Caco-2 (cell line): ENCODE results near the gene ANKRD40. TPM values are rescaled to one million over a fixed set of nuclear protein-coding genes. Genes with fewer than 3 reads are reported as not detected.

Experiments
- BruUV-seq: library from RNA; stranded (reverse); fragments of 400-500 nt; replicated peaks from 2 replicates; lab custom pipeline; 2021; lab: Mats Ljungman, UMichigan
- CTCF ChIA-PET: fragments of 300-600 bp; sonication (Branson Sonifier 250); formaldehyde crosslinking; loops from one replicate; lab custom pipeline; 2022; ENCODE audit warnings: antibody characterized with exemption; lab: Charles Lee
- POLR2A ChIA-PET: fragments of 300-600 bp; sonication (Branson Sonifier 250); formaldehyde crosslinking; loops from one replicate; lab custom pipeline; 2022; ENCODE audit warnings: antibody characterized with exemption; lab: Charles Lee
- DNase-seq, 2 experiments: peaks; one replicate each; pipeline versions ENCODE4 v3.0.0 to v3.0.0-alpha.2; 2020 to 2022
- H3K27me3 ChIP-seq: replicated peaks from 2 replicates; pipeline ENCODE4 v1.6.0; 2011; ENCODE audit warnings: low read length; ENCODE audit not compliant: control insufficient read depth, insufficient read depth
- H3K36me3 ChIP-seq: 2 replicates; pipeline ENCODE4 v1.5.1; 2011; ENCODE audit warnings: low read length; ENCODE audit not compliant: control insufficient read depth, insufficient read depth
- H3K4me1 ChIP-seq: fragments of 250-450 bp; sonication (Bioruptor Pico); 2 replicates; pipeline ENCODE4 v1.5.1; 2020; ENCODE audit warnings: mild to moderate bottlenecking
- H3K4me3 ChIP-seq: 2 replicates; pipeline ENCODE4 v1.5.1; 2011; ENCODE audit warnings: low read depth, mild to moderate bottlenecking, control low read depth, low read length
- H3K9me3 ChIP-seq: fragments of 250-450 bp; sonication (Bioruptor Pico); 2 replicates; pipeline ENCODE4 v1.5.1; 2020; ENCODE audit warnings: mild to moderate bottlenecking, moderate library complexity
- H3K27ac Mint-ChIP-seq: one replicate; pipeline ENCODE4 v1.8.0; 2022; ENCODE audit warnings: mixed read lengths; ENCODE audit not compliant: unreplicated experiment
- H3K27me3 Mint-ChIP-seq: one replicate; pipeline ENCODE4 v1.8.0; 2022; ENCODE audit warnings: mixed read lengths; ENCODE audit not compliant: insufficient read depth, unreplicated experiment
- H3K36me3 Mint-ChIP-seq: one replicate; pipeline ENCODE4 v1.8.0; 2022; ENCODE audit warnings: mild to moderate bottlenecking, mixed read lengths; ENCODE audit not compliant: insufficient read depth, unreplicated experiment
- H3K4me1 Mint-ChIP-seq: one replicate; pipeline ENCODE4 v1.8.0; 2022; ENCODE audit warnings: low read depth, mixed read lengths; ENCODE audit not compliant: unreplicated experiment
- H3K4me3 Mint-ChIP-seq: one replicate; pipeline ENCODE4 v1.8.0; 2022; ENCODE audit warnings: mild to moderate bottlenecking, moderate library complexity, mixed read lengths; ENCODE audit not compliant: unreplicated experiment
- H3K9me3 Mint-ChIP-seq: one replicate; pipeline ENCODE4 v1.8.0; 2022; ENCODE audit warnings: mixed read lengths; ENCODE audit not compliant: unreplicated experiment
- intact Hi-C: fragments of 100-400 bp; cut with micrococcal nuclease; formaldehyde crosslinking; loops from one replicate; pipeline ENCODE4 v1.10.0; 2022; ENCODE audit not compliant: unreplicated experiment
- total RNA-seq: library from RNA; stranded (reverse); gene quantifications from 2 replicates; pipeline ENCODE4 v1.2.3, GENCODE V29; 2022
- TF ChIP-seq, protein P1 (sequence below), 2 experiments: fragments of 200-600 bp in 1 of 2; IDR thresholded peaks; 1 replicate in 1 of 2; 2 replicates in 1 of 2; pipeline versions ENCODE4 v1.5.1 to v1.8.0; 2011 to 2022; ENCODE audit warnings: antibody characterized with exemption in 1 of 2, control low read depth in 1 of 2, inconsistent platforms in 1 of 2, low read depth in 1 of 2, low read length in 1 of 2, mild to moderate bottlenecking in 1 of 2, moderate library complexity in 1 of 2; ENCODE audit not compliant: insufficient read depth in 1 of 2, severe bottlenecking in 1 of 2, unreplicated experiment in 1 of 2

The ANKRD40 gene
- total RNA-seq, 1 experiment from 2014 or later: 113 TPM

DNA sequence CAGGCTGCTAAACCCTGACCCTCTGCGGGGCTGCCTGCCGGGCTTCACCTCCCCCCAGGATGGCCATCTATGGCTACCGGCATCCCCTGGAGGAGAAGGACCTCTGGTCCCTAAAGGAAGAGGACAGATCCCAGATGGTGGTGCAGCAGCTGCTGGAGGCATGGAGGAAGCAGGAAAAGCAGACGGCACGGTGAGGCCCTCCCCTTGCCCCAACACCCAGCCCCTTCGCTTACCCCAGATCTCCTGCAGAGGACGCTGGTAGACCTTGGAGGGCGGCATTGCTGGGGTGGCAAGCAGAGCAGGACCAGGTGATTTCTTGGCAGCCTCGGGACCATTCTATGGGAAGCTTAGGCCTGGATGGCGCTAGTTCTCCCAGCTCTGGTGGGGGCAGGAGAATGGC lies 48.5 kb downstream of the ANKRD40 start:
- POLR2A ChIA-PET: no interaction called here
- intact Hi-C loops: no loop called here
- no TSS peak for BruUV-seq
- Histone ChIP-seq H3K9me3 (no peaks in the 10 kb centered on the region), H3K4me1 (peaks cover 31% of the 10 kb centered on the region), H3K4me3 (no peak overlapping the region), H3K27me3 (no peaks in the 10 kb centered on the region), H3K36me3 (peaks cover 3% of the 10 kb centered on the region; the same call in 1 of the 2 replicates)
- no peak overlapping the region for H3K4me3 Mint-ChIP-seq
- H3K27ac Mint-ChIP-seq: no peak overlapping the region
- peak in 1 of 2 experiments; percentile 50 for DNase-seq
- no peaks in the 10 kb centered on the region for H3K27me3 Mint-ChIP-seq
- peaks cover 13% of the 10 kb centered on the region for H3K36me3 Mint-ChIP-seq
- TF ChIP-seq, protein P1, sequence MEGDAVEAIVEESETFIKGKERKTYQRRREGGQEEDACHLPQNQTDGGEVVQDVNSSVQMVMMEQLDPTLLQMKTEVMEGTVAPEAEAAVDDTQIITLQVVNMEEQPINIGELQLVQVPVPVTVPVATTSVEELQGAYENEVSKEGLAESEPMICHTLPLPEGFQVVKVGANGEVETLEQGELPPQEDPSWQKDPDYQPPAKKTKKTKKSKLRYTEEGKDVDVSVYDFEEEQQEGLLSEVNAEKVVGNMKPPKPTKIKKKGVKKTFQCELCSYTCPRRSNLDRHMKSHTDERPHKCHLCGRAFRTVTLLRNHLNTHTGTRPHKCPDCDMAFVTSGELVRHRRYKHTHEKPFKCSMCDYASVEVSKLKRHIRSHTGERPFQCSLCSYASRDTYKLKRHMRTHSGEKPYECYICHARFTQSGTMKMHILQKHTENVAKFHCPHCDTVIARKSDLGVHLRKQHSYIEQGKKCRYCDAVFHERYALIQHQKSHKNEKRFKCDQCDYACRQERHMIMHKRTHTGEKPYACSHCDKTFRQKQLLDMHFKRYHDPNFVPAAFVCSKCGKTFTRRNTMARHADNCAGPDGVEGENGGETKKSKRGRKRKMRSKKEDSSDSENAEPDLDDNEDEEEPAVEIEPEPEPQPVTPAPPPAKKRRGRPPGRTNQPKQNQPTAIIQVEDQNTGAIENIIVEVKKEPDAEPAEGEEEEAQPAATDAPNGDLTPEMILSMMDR (IDR thresholded peaks at IDR 0.05; ENCODE audit: insufficient read depth in 1 of 2, low read depth in 1 of 2, low read length in 1 of 2, severe bottlenecking in 1 of 2, unreplicated experiment in 1 of 2): no peak
- peaks cover 39% of the 10 kb centered on the region for H3K4me1 Mint-ChIP-seq
- no peaks in the 10 kb centered on the region for H3K9me3 Mint-ChIP-seq
- CTCF ChIA-PET: interaction anchor here (0.9 kb wide), 1 partner anchor 35 kb away, joined by 3 read pairs; no protein-coding TSS in a partner anchor

DNA sequence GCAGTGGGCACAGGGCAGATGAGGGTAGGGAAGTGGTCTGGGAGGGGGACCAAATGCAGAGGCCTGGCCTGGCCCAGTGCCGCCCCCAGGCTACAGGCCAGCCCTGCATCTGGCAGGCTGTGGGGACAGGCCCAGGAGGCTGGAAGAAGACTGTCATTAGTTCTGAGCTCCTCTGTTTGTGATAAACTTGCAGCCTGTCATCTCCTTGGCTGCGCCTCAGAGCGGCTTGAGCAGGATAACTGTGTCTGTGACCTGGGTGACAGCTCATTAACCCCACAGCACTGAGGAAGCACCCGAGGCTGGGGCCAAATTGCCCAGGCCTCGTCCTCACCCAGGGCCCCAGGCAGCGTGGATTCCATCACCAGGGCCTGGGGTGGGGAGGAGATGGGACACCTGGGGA lies 49.1 kb downstream of the ANKRD40 start:
- Histone ChIP-seq H3K36me3 (peaks cover 3% of the 10 kb centered on the region; the same call in 1 of the 2 replicates), H3K27me3 (no peaks in the 10 kb centered on the region), H3K4me3 (no peak overlapping the region), H3K4me1 (peaks cover 31% of the 10 kb centered on the region), H3K9me3 (no peaks in the 10 kb centered on the region)
- Mint-ChIP-seq H3K27ac (peak overlapping the region; percentile 22), H3K4me3 (no peak overlapping the region), H3K27me3 (no peaks in the 10 kb centered on the region), H3K4me1 (peaks cover 39% of the 10 kb centered on the region), H3K36me3 (peaks cover 13% of the 10 kb centered on the region), H3K9me3 (no peaks in the 10 kb centered on the region)
- BruUV-seq: no TSS peak
- ChIA-PET POLR2A (no interaction called here), CTCF (interaction anchor here (0.9 to 1.5 kb wide), 3 partner anchors 20 to 36 kb away, joined by 3 to 4 read pairs (median 3); no protein-coding TSS in a partner anchor)
- intact Hi-C loops: no loop called here
- TF ChIP-seq, protein P1 (IDR thresholded peaks at IDR 0.05; ENCODE audit: insufficient read depth in 1 of 2, low read depth in 1 of 2, low read length in 1 of 2, severe bottlenecking in 1 of 2, unreplicated experiment in 1 of 2): no peak
- peak in 1 of 2 experiments; percentile 55 for DNase-seq

DNA sequence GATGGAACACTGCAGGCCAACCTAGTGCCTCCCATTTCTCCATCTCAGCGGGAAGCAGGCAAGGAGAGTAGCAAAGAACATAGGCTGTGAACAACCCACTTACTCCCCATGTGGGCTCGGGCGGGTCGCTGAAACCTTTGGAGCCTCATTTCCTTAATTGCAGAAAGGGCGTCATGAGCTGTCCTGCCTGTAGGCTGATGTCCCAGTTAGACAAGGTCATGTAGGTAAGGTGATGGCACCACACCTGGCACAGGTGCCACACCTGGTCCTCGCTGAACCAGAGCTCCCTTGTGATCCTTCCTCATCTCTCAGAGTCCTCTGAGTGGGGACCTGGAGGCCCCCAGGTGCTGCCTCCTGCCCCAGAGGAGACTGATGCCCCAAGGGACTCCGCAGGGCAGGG lies 50.1 kb downstream of the ANKRD40 start:
- H3K36me3 ChIP-seq: peaks cover 3% of the 10 kb centered on the region; the same call in 1 of the 2 replicates
- no peaks in the 10 kb centered on the region for H3K9me3 Mint-ChIP-seq
- CTCF ChIA-PET: interaction anchor here (0.6 to 1.5 kb wide), 3 partner anchors 19 to 33 kb away, joined by 3 to 4 read pairs (median 4); no protein-coding TSS in a partner anchor

More for the DNA sequence above, 50.1 kb downstream of the ANKRD40 start:
- Histone ChIP-seq H3K4me1 (peaks cover 29% of the 10 kb centered on the region), H3K27me3 (no peaks in the 10 kb centered on the region), H3K4me3 (no peak overlapping the region), H3K9me3 (peaks cover 5% of the 10 kb centered on the region)
- Mint-ChIP-seq H3K27ac (peak overlapping the region; percentile 22), H3K4me1 (peaks cover 30% of the 10 kb centered on the region), H3K27me3 (no peaks in the 10 kb centered on the region), H3K36me3 (peaks cover 7% of the 10 kb centered on the region), H3K4me3 (no peak overlapping the region)
- BruUV-seq: no TSS peak
- intact Hi-C loops: no loop called here
- no peak for DNase-seq
- TF ChIP-seq, protein P1 (IDR thresholded peaks at IDR 0.05; ENCODE audit: insufficient read depth in 1 of 2, low read depth in 1 of 2, low read length in 1 of 2, severe bottlenecking in 1 of 2, unreplicated experiment in 1 of 2): no peak
- POLR2A ChIA-PET: no interaction called here
